HG02840 (cell line): Measurements from ENCODE around the gene LHB.

Source experiments
- ATAC-seq: cut with Tn5 transposase; IDR thresholded peaks from one replicate; pipeline ENCODE4 v1.9.1; 2021; ENCODE audit warnings: mild to moderate bottlenecking, moderate library complexity, moderate number of reproducible peaks; ENCODE audit not compliant: unreplicated experiment, low FRiP score

LHB gene

DNA sequence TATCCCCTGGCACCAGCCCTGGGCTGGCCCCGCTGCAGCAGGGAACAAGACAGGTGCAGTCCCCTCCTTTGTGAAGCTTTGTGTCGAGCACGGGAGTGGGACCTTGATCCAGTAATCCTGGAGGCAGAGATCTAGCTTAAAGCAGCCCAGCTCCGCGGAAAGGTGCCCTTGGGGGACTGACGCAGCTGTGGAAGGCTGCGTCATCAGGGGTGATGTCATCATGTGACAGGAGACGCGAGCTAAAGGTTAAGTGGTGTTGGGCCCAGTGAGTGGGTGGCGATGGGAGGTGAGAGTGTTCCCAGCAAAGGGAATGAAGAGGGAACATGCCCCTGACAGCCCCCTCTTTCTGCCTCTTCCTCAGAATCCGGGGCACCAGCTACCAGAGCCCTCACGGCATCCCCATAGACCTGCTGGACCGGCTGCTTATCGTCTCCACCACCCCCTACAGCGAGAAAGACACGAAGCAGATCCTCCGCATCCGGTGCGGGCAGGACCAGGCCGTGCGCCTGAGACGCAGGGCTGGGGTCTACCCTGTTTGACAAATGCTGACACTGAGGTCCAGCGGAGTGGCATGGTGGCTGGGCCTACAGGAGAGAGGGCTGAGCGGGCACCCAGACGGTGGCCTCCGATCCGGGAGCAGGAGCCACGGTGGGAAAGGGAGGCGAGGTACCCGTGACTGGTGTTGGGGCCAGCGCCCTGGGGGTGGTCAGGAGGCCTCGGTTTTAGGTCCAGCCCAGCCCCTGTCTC lies 2.6 kb downstream of the LHB start:
- ATAC-seq = no peak

DNA sequence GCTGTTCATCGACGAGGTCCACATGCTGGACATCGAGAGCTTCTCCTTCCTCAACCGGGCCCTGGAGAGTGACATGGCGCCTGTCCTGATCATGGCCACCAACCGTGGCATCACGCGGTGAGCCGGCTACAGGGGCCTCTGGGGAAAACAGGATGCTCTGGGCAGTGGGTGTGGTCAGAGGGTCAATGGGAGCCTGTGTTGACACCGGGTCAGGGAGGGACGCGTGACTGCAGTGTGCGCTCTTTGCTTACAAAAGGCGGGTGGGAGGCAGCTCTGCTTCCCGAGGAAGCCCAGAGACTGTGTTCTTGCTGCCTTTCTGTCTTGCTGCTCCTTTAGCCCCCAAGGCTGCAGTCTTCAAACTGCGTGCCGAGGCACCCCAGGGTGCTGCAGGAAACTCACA lies 5.7 kb downstream of the LHB start:
- ATAC-seq = no peak

DNA sequence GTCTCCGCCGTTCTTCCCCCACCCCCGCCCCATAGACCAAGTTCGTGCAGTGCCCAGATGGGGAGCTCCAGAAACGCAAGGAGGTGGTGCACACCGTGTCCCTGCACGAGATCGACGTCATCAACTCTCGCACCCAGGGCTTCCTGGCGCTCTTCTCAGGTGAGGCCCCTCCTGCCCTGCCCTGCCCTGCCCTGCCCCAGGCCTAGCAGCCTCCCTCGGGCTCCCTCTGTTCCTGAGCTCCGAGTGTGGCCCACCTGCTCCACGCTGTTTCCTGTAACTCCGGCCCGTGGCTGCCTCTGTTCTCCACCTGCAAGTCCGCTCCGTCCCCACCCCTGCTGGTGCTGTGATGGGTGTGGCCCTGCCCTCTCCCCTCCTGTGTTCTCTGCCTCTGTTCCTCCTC lies 6.4 kb downstream of the LHB start:
- no peak for ATAC-seq

DNA sequence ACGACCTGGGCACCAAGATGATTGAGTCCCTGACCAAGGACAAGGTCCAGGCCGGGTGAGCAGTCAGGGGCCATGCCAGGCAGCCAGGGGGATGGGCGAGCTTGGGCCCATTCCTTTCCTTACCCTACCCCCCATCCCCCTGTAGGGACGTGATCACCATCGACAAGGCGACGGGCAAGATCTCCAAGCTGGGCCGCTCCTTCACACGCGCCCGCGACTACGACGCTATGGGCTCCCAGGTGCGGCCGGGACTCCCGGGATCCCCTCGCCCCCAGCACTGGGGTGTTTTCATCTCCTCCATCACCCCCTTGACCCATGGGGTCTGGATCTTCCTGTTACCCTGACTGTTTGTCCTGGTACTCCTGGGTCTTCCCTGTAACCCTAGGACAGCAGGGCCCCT lies 7.1 kb downstream of the LHB start:
- ATAC-seq = no peak

DNA sequence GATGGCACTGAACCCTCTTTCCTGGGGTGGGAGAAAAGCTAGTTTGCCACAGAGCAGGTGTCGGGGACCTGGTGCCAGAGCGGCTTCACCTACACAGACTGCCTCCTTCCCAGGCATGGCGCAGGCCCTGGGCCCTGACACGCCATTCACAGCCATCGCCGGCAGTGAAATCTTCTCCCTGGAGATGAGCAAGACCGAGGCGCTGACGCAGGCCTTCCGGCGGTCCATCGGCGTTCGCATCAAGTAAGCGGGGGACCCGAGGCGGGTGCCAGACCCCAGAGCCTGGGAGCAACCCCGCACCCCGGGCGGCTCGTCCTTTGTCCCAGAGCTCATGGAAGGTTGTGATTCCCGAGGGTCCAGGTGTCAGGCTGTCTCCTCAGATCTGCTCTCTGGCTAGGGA lies 10.0 kb downstream of the LHB start:
- no peak for ATAC-seq

DNA sequence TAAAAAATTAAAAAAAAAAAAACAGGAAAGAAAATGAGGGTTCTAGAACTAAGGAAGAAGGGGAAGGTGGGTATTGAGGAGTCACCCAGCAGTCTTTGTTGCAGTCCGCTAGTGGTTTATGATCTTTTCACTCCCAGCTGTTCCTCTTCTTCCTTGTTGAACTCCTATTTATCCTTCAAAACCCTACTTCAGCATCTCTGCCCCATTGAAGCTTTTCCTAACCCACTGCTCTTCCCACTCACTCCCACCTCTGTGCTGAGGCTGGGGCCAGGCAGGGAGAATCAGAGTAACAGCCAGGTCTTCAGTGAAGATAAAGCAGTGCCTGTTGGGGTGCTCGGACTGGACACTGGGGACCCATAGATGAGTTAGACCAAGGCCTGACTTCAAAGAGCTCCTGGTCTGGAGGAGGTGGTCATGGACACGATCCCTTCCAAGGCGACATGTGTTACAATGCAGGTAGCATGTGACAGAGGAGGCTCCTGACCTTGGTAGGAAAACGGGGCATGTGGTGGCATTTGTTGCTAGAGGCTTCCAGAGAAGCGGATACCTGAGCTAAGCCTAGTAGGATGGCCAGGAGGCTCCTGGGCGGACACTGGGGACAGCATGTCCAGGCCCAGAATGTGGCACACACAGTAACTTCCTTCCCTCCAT lies 11.8 kb downstream of the LHB start:
- ATAC-seq = no peak

DNA sequence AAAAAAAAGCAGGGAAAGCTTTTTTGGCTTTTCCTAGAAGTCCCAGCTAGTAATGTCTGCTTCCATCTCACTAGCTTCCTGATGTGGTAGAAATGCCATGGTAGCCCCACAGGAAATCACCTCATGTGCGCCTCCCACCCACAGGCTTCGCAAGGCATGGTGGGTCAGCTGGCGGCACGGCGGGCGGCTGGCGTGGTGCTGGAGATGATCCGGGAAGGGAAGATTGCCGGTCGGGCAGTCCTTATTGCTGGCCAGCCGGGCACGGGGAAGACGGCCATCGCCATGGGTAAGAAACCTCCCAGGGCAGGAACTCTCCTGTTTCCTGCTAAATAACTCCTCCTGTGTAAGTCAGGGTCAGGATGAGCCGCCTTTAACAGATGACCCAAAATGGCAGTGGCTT lies 12.8 kb downstream of the LHB start:
- no peak for ATAC-seq

DNA sequence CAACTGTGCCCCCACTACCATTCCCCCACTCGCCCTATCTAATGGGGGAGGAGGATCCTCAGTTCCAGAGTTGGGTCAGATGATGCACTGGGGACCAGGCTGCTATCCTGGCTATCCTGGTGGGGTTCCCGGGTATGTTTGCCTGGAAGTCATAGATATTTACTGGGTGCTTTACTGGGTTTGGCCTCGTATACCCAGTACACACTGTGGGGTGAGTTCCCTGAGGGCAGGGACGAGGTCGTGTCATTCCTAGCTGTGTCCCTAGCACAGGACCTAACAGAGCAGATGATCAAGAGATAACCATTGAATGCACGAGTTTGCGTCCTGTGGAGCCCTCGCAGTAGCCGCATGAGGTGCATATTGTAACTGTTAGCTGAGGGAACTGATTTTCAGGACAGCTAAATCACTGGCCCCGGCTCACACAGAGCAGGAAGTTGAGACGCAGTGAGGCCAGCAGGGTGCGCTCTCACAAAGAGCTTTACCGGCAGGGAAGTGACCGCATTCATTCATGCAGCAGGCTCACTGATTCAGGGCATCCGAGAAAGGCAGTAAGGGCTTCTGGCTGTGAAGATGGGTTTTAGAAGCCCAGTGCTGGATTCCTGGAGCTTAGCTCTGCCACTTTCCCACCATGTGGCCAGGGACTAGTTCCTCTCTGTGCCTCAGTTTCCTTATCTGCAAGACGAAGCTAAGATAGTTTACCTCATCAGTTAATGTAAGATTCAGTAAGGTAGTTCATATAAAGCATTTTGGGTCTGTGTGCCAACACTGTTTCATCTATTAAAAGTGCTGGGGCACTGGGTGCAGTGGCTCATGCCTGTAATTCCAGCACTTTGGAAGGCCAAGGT lies 17.2 kb downstream of the LHB start:
- no peak for ATAC-seq

DNA sequence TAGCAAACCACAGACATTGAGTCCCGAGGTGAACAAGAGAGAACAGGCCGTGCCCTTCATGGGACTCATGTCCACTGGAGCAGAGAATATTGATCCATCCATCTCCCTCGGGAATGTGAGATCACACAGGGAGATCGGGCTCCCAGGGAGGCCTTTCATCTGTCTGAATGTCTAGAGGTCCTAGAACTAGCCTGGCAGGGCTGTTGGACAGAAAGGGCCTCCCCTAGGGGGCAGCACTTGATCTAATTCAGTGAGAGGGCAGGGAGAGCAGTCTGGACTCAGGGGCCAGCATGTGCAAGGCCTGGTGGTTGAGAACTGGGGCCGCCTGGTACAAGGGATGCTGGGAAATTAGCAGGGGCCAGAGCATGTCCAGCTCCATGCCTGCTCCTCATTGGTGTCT lies 18.9 kb downstream of the LHB start:
- no peak for ATAC-seq

DNA sequence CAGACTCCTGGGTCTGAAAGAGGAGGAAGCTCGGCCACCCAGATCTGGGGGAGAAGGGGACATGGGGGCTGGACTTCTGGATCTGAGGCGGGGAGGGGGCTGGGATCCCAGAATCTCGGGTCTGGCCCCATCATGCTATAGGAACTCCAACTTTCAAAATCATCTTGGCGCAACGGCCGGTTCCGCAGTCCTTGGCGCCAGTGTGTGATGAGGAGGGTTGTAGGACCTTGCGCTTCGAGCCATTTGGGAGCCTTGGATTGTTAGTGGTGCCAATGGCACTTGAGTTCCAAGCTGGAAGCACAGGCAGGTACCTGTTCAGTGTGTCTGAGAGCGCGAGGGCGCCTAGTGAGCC lies 22.9 kb downstream of the LHB start:
- no peak for ATAC-seq

DNA sequence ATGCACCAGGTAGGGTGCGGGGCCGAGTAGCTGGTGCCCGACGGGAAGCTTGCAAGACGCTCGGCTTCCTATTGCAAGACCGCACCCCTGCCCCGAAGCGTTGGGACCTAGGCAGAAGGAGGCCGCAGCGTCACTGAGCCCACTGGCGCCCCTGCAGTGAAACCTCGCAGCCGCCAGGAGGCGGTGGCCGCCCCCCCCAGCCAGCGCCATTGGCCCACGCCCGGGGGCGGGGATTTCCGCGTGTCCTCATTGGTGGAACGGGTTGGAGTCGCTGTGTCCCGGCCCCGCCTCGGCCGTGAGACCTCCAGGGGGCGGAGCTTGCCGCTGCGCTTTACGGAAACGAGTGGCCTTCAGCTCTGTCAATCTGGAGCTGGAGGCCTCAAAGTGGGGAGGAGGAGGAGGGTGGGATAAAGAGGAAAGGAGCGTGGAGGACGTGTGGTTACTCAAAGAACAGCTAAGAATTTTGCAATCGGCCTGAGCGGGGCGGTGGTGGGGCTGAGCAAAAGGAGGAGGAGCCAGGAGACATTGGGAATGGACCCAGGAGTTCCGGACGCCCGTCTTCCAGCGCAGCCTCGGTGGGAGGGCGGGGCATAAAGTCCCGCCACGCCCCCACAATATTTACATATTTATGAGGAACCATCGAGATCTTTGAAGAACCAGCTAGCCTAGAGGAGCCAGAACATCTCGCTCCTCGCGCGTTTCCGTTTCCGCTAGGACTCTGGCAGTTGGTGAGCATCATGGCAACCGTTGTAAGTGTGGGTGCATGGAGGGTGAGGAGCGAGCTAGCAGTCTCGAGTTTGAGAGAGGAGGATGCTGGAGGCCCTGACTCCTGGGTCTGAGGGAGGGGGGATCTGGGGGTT lies 23.5 kb downstream of the LHB start, which contains the start of the genes GYS1 and RUVBL2:
Gene GYS1 (minus strand): TSS at position 135 of the 860 bp plus-strand sequence. CDS start 197 bp downstream, outside the sequence.
Gene RUVBL2 (plus strand): TSS at position 713 of the 860 bp plus-strand sequence. CDS start 25 bp downstream, at position 738.
- ATAC-seq = peak; percentile 89

DNA sequence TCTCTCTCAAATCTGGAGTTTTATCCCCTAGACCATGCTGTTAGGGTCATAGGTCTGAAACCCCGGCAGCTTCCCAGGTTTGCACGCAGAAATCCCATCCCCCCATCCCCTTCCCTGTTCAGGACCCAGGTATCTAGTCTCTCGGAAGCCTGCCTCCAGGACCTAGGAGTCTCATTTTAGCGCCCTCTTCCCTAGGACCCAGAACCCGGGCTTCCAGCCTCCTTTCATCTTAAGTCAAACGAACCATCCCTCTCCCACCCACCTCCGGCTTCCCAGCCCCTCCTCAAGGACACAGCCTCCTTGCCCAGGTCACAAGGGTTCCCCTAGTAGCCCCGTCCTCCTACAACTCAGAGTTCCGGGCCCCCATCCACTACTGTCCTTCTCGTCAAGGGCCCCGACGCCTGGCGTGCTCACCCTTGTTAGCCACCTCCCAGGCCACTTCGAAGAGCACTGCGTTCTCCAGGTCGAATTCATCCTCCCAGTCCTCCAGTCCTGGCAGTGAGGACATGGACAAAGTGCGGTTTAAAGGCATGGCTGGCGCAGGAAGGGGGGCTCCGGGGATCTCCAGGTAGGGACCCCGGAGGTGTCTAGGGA lies 24.2 kb downstream of the LHB start:
- peak; percentile 8 for ATAC-seq

DNA sequence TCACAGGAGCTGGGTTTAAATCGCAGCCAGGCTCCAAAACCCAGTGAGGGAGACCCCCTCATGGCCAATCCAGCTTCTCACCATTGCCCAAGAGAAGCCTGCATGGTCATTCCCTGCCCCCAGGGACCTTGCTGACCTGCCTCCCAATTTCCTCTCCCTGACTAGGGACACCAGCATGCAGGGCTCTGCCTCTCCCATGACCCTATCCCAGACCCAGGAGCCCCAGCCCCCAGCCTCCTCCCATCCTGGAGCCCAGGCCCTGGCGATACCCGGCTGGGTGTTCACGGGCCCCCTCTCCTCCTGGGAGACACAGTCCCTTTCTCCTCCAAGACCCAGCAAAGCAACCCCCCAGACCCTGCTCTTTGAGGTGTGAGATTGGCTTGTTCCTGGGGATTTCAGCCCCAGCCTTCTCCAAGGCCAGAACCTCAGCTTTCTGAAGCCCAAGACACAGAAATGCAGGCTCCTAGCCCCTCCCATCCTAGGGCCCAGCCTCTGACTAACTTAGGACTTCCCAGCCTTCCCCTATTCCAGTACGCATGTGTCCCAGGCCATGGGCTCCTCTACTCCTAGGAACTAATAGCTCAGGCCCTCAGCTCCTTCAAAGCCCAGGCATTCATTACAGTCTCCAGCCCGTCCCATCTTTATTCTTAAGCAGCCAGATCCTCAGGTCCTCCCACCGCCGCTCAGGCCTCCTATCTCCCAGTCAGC lies 24.9 kb downstream of the LHB start:
- ATAC-seq = no peak

DNA sequence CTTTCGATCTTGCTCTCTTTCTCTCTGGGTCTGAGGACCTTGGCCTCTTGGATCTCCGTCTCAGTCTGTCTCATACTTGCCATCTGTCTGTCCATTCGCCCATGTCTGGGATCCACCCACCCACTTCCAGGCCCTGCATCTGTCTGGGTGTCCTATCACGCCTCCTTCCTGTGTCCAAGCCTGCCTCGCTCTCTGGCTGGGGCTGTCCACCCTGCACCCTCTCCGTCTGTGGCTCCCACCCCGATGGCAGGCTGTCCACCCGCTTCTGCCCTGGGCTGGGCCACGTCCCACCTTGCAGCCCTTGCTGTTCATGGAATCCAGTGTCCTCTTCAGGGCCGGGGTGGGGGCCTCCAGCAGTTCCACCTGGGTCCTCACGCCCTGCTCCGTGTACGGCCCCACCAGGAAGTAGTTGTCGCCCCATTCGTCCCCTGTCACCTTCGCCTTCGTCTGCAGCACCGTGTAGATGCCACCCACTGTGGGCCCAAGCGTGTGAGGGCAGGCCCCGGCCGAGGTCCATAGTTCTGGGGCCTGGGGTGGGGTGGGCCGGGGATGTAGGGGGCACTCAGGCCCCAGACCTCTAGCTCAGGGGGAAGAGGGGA lies 25.8 kb downstream of the LHB start:
- no peak for ATAC-seq

DNA sequence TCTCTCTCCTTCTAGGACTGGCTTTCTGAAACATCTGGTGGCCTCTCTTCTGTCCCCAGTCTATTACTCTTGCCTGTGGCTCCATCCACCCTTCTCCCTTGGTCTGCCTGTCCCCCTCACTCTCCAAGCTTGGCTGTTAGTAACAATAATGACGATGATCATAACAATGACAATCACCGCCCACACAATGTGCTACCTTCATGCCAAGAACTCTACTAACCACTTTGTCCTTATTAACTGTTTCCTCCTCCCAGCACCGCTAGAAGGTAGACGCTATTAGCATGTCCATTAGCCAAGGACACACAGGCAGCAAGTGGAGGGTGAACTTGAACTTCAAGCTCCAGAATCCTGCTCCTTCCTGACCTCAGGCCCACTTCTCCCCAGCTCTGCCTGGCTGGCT lies 26.5 kb downstream of the LHB start:
- no peak for ATAC-seq

DNA sequence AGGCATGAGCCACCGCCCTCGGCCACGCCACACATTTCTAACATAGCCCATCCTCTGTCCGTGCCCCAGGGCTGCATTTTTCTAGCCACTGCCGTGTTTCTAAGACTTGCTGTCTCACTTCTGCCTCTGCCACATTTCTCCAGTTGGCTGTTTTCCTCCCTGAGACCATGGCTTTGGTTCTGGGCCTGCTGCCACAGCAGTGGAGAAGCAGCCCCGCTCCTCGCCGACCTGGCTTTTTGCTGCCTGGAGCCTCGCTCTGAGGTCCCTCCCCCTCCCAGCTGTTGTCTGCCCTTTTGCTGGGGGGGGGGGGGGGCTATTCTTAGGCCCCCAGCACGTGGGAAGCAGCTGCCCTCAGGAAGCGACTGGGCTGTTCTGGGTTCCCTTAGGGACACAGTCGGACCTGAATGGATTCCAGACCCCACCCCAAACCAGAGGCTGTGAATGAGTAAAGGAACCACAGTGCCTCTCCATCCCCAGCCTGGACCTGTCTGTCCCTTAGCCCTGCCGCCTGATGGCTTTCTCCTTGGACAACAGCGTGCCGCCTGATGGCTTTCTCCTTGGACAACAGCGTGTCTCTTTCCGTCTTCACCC lies 27.1 kb downstream of the LHB start:
- no peak for ATAC-seq

DNA sequence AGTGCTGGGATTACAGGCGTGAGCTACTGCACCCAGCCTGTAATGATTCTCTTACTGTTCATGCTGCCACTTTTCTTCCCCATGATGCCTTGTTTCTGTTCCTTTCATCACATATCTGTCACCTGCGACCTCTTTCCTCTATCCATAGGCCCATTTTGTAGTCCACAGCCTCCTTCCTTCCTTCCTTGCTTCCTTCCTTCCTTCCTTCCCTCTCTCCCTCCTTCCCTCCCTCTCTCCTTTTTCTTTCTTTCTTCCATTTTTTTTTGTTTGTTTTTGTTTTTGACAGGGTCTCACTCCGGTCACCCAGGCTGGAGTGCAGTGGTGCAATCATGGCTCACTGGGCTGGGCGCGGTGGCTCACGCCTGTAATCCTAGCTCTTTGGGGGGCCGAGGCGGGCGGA lies 28.0 kb downstream of the LHB start:
- ATAC-seq = no peak

DNA sequence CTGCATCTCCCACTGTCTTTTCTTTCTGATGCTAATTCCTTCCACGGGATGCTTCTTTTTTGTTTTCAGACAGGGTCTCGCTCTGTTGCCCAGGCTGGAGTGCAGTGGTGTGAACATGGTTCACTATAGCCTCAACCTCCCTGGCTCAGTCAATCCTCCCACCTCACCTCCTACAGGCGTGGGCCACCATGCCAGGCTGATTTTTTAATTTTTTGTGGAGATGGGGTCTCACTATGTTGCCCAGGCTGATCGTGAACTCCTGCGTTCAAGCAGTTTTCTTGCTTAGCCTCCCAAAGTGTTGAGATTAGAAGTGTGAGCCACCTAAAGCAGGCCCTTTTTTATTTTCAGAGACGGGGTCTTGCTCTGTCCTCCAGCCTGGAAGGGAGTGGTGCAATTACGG lies 28.6 kb downstream of the LHB start:
- ATAC-seq = no peak

DNA sequence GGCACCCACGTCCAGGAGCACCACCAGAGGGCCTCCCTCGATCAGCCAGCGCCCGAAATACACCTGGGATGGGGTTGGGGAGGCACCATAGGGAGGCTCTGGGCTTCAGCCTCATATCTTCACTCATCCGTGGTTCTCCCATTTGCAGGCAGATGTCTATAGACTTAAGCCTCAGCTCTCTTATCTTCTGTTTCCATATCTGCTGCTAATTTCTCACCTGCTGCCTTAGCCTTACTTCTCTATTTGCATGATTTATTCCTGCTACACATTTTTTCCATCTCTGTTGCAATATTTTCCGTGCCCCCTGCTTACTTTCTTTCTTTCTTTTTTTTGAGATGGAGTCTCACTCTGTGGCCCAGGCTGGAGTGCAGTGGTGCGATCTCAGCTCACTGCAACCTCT lies 29.6 kb downstream of the LHB start:
- ATAC-seq = no peak
